GM12878 (cell line): ENCODE data around the gene LANCL2. TPM values are rescaled to one million over a fixed set of nuclear protein-coding genes. Genes with fewer than 3 reads are reported as not detected.

Experiments
- ATAC-seq: fragments of 200-7000 bp; cut with Tn5 transposase; 3 replicates; pipeline ENCODE4 v1.9.1; 2020; ENCODE audit warnings: mild to moderate bottlenecking, moderate library complexity
- BruUV-seq: library from RNA; stranded (reverse); fragments of 400-500 nt; replicated peaks from 2 replicates; lab custom pipeline; 2021; lab: Mats Ljungman, UMichigan
- CTCF ChIA-PET: fragments of 300-600 bp; sonication (Branson Sonifier 250); formaldehyde crosslinking; extraction: SDS; loops from one replicate; lab custom pipeline; 2021; ENCODE audit warnings: inconsistent platforms; lab: Yijun Ruan, JAX
- POLR2A ChIA-PET: fragments of 350-600 bp; formaldehyde crosslinking; extraction: SDS; loops from one replicate; lab custom pipeline; 2021; ENCODE audit warnings: inconsistent platforms; lab: Charles Lee
- RAD21 ChIA-PET: fragments of 300-600 bp; sonication (Branson Sonifier 250); formaldehyde crosslinking; loops from one replicate; lab custom pipeline; 2023; ENCODE audit warnings: antibody characterized with exemption; ENCODE audit not compliant: unreplicated experiment; lab: Charles Lee
- SMC1A ChIA-PET: fragments of 300-600 bp; sonication (Branson Sonifier 250); formaldehyde crosslinking; loops from one replicate; lab custom pipeline; 2023; ENCODE audit not compliant: unreplicated experiment, uncharacterized antibody; lab: Charles Lee
- DNase-seq: peaks from one replicate; pipeline ENCODE4 v3.0.0-alpha.2; 2011; ENCODE audit warnings: low read depth, low spot score
- FAIRE-seq: peaks from 3 replicates; lab custom pipeline; 2011; peaks lifted over from hg19 to GRCh38; lab: Jason Lieb, UNC
- H2AFZ ChIP-seq: 2 replicates; pipeline ENCODE4 v1.6.0; 2011; ENCODE audit warnings: low read depth, low read length, control low read depth; ENCODE audit not compliant: control insufficient read depth
- H3K27ac ChIP-seq: 2 replicates; pipeline ENCODE4 v1.5.1; 2011; ENCODE audit warnings: control low read depth; ENCODE audit not compliant: control insufficient read depth, insufficient read depth
- H3K27me3 ChIP-seq, 2 experiments: replicated peaks in 1 of 2; 2 replicates each; pipeline versions ENCODE4 v1.6.0 to v1.6.1; 2011; ENCODE audit warnings: low read length in 1 of 2; ENCODE audit not compliant: control insufficient read depth in 2 of 2, insufficient read depth in 2 of 2
- H3K36me3 ChIP-seq, 2 experiments: 2 replicates each; pipeline ENCODE4 v1.5.1; 2011; ENCODE audit warnings: low read length in 1 of 2; ENCODE audit not compliant: control insufficient read depth in 2 of 2, insufficient read depth in 2 of 2
- H3K4me1 ChIP-seq: 2 replicates; pipeline ENCODE4 v1.6.1; 2011; ENCODE audit warnings: mild to moderate bottlenecking, low read length, moderate library complexity, mixed read lengths; ENCODE audit not compliant: control insufficient read depth, insufficient read depth
- H3K4me2 ChIP-seq: 2 replicates; pipeline ENCODE4 v1.6.0; 2011; ENCODE audit warnings: control low read depth; ENCODE audit not compliant: control insufficient read depth, insufficient read depth
- H3K4me3 ChIP-seq: fragments of 200-600 bp; sonication (generic); 2 replicates; pipeline ENCODE4 v1.5.1; 2016
- H3K79me2 ChIP-seq: 2 replicates; pipeline ENCODE4 v1.6.0; 2011; ENCODE audit warnings: low read length; ENCODE audit not compliant: control insufficient read depth, insufficient read depth
- H3K9ac ChIP-seq: 2 replicates; pipeline ENCODE4 v1.8.0; 2011; ENCODE audit warnings: low read length, control low read depth, mixed read lengths; ENCODE audit not compliant: control insufficient read depth, insufficient read depth
- H3K9me3 ChIP-seq: replicated peaks from 3 replicates; pipeline ENCODE4 v1.5.1; 2011; ENCODE audit warnings: mild to moderate bottlenecking, low read length; ENCODE audit not compliant: control insufficient read depth, insufficient read depth
- H4K20me1 ChIP-seq: 2 replicates; pipeline ENCODE4 v1.6.0; 2011; ENCODE audit not compliant: control insufficient read depth, insufficient read depth
- BRCA1 ChIP-seq: IDR thresholded peaks from 2 replicates; pipeline ENCODE4 v1.6.1; 2011; ENCODE audit warnings: low read depth, low read length, improper control_type of control experiment
- ESRRA ChIP-seq: IDR thresholded peaks from 2 replicates; pipeline ENCODE4 v1.6.1; 2012; ENCODE audit warnings: mild to moderate bottlenecking, low read length, improper control_type of control experiment
- FOXM1 ChIP-seq: IDR thresholded peaks from 2 replicates; pipeline ENCODE4 v1.6.1; 2012; ENCODE audit warnings: low read depth, mild to moderate bottlenecking, inconsistent platforms, low read length, moderate library complexity
- NFXL1 ChIP-seq: fragments of 450-650 bp; IDR thresholded peaks from 2 replicates; pipeline ENCODE4 v1.6.1; 2017; ENCODE audit warnings: antibody characterized with exemption, mild to moderate bottlenecking, borderline replicate concordance
- RAD21 ChIP-seq: IDR thresholded peaks from 2 replicates; pipeline ENCODE4 v1.6.1; 2011; ENCODE audit warnings: mild to moderate bottlenecking, low read depth, low read length, moderate library complexity; ENCODE audit not compliant: insufficient read depth
- RAD51 ChIP-seq: fragments of 450-650 bp; IDR thresholded peaks from 2 replicates; pipeline ENCODE4 v1.6.1; 2016; ENCODE audit warnings: moderate library complexity, mild to moderate bottlenecking, inconsistent platforms
- RCOR1 ChIP-seq: conservative IDR thresholded peaks from 2 replicates; pipeline ENCODE4 v1.6.1; 2012; ENCODE audit warnings: low read depth, low read length, improper control_type of control experiment
- RELA ChIP-seq: fragments of 450-650 bp; IDR thresholded peaks from 2 replicates; pipeline ENCODE4 v1.8.0; 2014; ENCODE audit warnings: borderline replicate concordance; ENCODE audit not compliant: partially characterized antibody
- SIX5 ChIP-seq: IDR thresholded peaks from 2 replicates; pipeline ENCODE4 v1.6.1; 2011; ENCODE audit warnings: mild to moderate bottlenecking, low read depth, low read length, moderate library complexity; ENCODE audit not compliant: severe bottlenecking
- SMAD5 ChIP-seq: IDR thresholded peaks from 2 replicates; pipeline ENCODE4 v1.6.1; 2016; ENCODE audit warnings: antibody characterized with exemption, low read depth
- ZNF384 ChIP-seq: IDR thresholded peaks from 2 replicates; pipeline ENCODE4 v1.6.1; 2012; ENCODE audit warnings: low read depth, mild to moderate bottlenecking, low read length, improper control_type of control experiment, borderline replicate concordance
- WGBS: methylation state at CpG from one replicate; pipeline ENCODE4 v1.1.6; 2016; ENCODE audit warnings: low lambda C conversion rate; ENCODE audit not compliant: insufficient replicate concordance, insufficient coverage; ENCODE audit errors: missing lambda C conversion rate; 5-methylcytosine and 5-hydroxymethylcytosine counted together
- in situ Hi-C: fragments of 300-500 bp; cut with MboI; formaldehyde crosslinking; loops from 9 replicates; pipeline ENCODE4 v1.14.3; 2018; ENCODE audit warnings: mixed read lengths
- intact Hi-C: fragments of 100-400 bp; cut with micrococcal nuclease; formaldehyde crosslinking; loops from one replicate; pipeline ENCODE4 v1.14.2; 2022; ENCODE audit not compliant: unreplicated experiment
- polyA plus RNA-seq, 11 experiments: library from polyadenylated mRNA; depleted of rRNA in 4 of 11; unstranded in 6 of 11; stranded (reverse) in 5 of 11; fragments of >200 nt; fragmentation: Nextera tagmentation in 4 of 11; fragmentation: Illumina TruSeq in 1 of 11; extraction: Ambion mirVana in 4 of 11; extraction: Trizol in 1 of 11; gene quantifications; 1 replicate in 1 of 11; 2 replicates in 10 of 11; pipeline versions ENCODE4 v1.2.1 to v1.2.3, GENCODE V29; 2011 to 2016; ENCODE audit warnings: inconsistent platforms in 2 of 11, missing spikeins in 2 of 11, low read depth in 1 of 11
- total RNA-seq, 4 experiments: library from RNA; depleted of rRNA in 3 of 4; stranded (reverse); fragments of >200 nt in 3 of 4; fragmentation: Illumina TruSeq in 1 of 4; extraction: Trizol in 1 of 4; gene quantifications; 2 replicates each; pipeline versions ENCODE4 v1.2.1 to v1.2.3, GENCODE V29; 2013 to 2021

The LANCL2 gene
- total and polyA plus RNA-seq, 10 of the 15 experiments (the other 5 are each of a cell fraction or from before 2014, with no cell fraction given), result 8.1 to 28.6 (median 16.4) TPM

DNA sequence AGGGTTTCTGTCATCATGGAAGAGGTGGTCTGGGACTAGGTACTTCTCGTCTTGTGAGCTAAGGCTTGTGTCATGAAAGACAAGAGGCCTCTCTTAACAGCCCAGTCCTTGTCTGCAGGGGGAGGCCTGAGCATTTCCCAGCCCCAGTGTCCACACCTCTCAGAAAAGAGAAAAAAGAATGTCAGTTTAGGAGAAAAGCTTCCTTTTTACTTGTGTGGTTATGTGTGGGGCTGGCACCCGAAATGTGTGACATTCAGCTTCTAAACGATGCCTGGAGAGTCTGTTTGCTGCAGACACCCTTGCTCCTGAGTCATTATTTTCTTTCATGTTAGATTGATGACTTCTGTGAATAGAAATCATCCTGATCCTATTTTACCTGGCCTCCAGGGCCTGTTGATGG lies 67.4 kb downstream of the LANCL2 start:
- BruUV-seq, result no TSS peak
- ATAC-seq (no peak), FAIRE-seq (no peak)
- RAD21 ChIA-PET, result interaction anchor here (1.1 to 1.9 kb wide), 4 partner anchors 17 to 137 kb away, joined by 3 to 6 read pairs (median 4); no protein-coding TSS in a partner anchor
- Histone ChIP-seq H3K4me2 (no peak overlapping the region), H3K27ac (no peak overlapping the region), H3K9ac (no peak overlapping the region), H3K4me1 (no peaks in the 10 kb centered on the region), H3K36me3 (peaks cover 4 to 5% of the 10 kb centered on the region in 2 experiments; a peak in 3 of 4 replicates), H3K4me3 (no peak overlapping the region), H3K79me2 (no peaks in the 10 kb centered on the region), H4K20me1 (no peaks in the 10 kb centered on the region), H3K9me3 (no peaks in the 10 kb centered on the region)
- CTCF ChIA-PET, result interaction anchor here (0.8 to 2.1 kb wide), 13 partner anchors 9 to 533 kb away, joined by 3 to 14 read pairs (median 4); no protein-coding TSS in a partner anchor
- 73% methylated on average over 3 of the region's 3 CpGs for WGBS
- POLR2A ChIA-PET, result no interaction called here
- no peak for TF ChIP-seq SIX5
- TF ChIP-seq ZNF384, result no peak
- no peak for TF ChIP-seq RAD51
- no peak for TF ChIP-seq FOXM1
- TF ChIP-seq RCOR1, result no peak
- no peak for TF ChIP-seq ESRRA
- TF ChIP-seq SMAD5, result no peak
- no peak for TF ChIP-seq RAD21
- no peak for TF ChIP-seq BRCA1
- no peak for TF ChIP-seq RELA
- no peak for TF ChIP-seq NFXL1
- TF ChIP-seq, all 136 proteins: peak for 0
- intact Hi-C loops (loop anchor here (5.0 kb wide), 2 partner anchors 85 to 165 kb away; no protein-coding TSS in a partner anchor), in situ Hi-C loops (no loop called here)
- no peaks in the 10 kb centered on the region for H3K27me3 ChIP-seq
- DNase-seq, result no peak
- SMC1A ChIA-PET, result interaction anchor here (1.0 to 3.5 kb wide), 6 partner anchors 20 to 207 kb away, joined by 3 to 16 read pairs (median 3); no protein-coding TSS in a partner anchor
- no peak overlapping the region for H2AFZ ChIP-seq
